Measurements from ENCODE around the gene SF3A1.

- TF ChIP-seq POLR2A (IDR thresholded peaks at IDR 0.05) (no peak), CTCF (IDR thresholded peaks at IDR 0.05) (no peak)
Measured at GRCh38 chr22:30315962-30316576, 40.6 kb downstream of the SF3A1 start.

Data from vagina (tissue), 2 donors.